Measurements from ENCODE around the gene DLL4.

DLL4 gene

GRCh38 chr15:40906091-40906990 lies 22.8 kb upstream of the DLL4 start:
- peak overlapping the region; percentile 88 for H3K4me2 ChIP-seq (ENCODE audit: insufficient read depth, low read length)
- H3K27me3 ChIP-seq (ENCODE audit: insufficient read depth, low read length, poor library complexity): no peaks in the 10 kb centered on the region
- H3K4me3 ChIP-seq (ENCODE audit: low read depth in 1 of 2, low read length in 2 of 2): peak overlapping the region; percentile 23 to 57; a peak in 3 of 4 replicates
- DNase-seq (peak; percentile 78), ATAC-seq (ENCODE audit: insufficient read depth, low read depth) (peak; percentile 86)
- peak overlapping the region; percentile 74 for H2AFZ ChIP-seq (ENCODE audit: low read depth, low read length)
- H3K9ac ChIP-seq (ENCODE audit: low read depth, low read length): peak overlapping the region; percentile 56
- TF ChIP-seq EZH2 (IDR thresholded peaks at IDR 0.05; ENCODE audit: borderline replicate concordance, low read depth, low read length, severe bottlenecking): no peak
- TF ChIP-seq, protein P1, sequence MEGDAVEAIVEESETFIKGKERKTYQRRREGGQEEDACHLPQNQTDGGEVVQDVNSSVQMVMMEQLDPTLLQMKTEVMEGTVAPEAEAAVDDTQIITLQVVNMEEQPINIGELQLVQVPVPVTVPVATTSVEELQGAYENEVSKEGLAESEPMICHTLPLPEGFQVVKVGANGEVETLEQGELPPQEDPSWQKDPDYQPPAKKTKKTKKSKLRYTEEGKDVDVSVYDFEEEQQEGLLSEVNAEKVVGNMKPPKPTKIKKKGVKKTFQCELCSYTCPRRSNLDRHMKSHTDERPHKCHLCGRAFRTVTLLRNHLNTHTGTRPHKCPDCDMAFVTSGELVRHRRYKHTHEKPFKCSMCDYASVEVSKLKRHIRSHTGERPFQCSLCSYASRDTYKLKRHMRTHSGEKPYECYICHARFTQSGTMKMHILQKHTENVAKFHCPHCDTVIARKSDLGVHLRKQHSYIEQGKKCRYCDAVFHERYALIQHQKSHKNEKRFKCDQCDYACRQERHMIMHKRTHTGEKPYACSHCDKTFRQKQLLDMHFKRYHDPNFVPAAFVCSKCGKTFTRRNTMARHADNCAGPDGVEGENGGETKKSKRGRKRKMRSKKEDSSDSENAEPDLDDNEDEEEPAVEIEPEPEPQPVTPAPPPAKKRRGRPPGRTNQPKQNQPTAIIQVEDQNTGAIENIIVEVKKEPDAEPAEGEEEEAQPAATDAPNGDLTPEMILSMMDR (IDR thresholded peaks at IDR 0.05; ENCODE audit: borderline replicate concordance, extremely low read depth, low read length, poor library complexity, severe bottlenecking): peak; percentile 76
- peaks cover 25% of the 10 kb centered on the region for H4K20me1 ChIP-seq (ENCODE audit: insufficient read depth, low read length)
- H3K4me1 ChIP-seq (ENCODE audit: insufficient read depth, low read length): peaks cover 14% of the 10 kb centered on the region
- H3K9me3 ChIP-seq (ENCODE audit: insufficient read depth, low read length, severe bottlenecking): no peaks in the 10 kb centered on the region
- H3K27ac ChIP-seq (ENCODE audit: low read length): peak overlapping the region; percentile 40
- no peaks in the 10 kb centered on the region for H3K79me2 ChIP-seq (ENCODE audit: insufficient read depth, low read length)
- H3K36me3 ChIP-seq (ENCODE audit: insufficient read depth, low read length): peaks cover 21% of the 10 kb centered on the region

DNA sequence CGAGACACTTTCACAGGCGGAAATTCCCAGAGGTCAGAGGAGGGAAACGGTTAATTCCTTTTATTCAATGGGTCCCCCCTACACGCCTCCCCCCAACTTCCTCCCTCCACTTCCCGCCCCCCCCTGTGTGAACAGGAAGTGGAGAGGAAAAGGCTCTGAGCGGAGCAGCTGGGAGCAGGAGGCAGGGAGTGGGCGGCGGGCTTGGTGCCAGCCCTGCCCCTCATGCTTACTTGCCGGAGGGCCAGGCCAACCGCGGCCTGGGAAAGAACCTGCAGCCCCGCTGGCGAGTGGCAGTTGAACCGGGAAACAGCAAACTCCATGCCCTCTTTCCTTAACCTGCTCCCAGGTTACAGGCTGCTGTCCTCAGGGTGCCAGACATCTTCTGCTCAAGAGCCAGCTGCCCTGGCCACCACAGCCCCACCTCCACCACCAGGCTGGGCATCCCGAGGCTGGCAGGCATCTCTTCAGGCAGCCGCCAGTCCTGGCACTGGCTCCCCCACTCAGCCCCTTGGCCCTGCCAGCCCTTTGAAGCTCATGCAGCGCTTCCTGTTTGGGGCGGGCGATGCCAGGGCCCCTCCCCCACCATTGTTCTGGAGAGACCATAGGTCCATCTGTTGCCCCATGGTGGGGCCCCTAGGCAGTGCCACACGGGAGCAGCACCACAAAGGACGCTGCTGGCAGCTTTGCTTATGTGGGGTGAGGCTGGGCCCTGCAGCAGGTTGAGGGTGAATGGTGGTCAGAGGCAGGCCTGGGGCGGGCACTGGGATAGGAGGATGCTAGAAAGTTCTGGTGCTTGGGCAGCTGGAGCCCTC lies 21.9 kb upstream of the DLL4 start:
- ATAC-seq (ENCODE audit: insufficient read depth, low read depth): peak; percentile 25
- DNase-seq: peak; percentile 60
- TF ChIP-seq, protein P1 (IDR thresholded peaks at IDR 0.05; ENCODE audit: borderline replicate concordance, extremely low read depth, low read length, poor library complexity, severe bottlenecking): no peak
- no peak for TF ChIP-seq EZH2 (IDR thresholded peaks at IDR 0.05; ENCODE audit: borderline replicate concordance, low read depth, low read length, severe bottlenecking)
- Histone ChIP-seq H2AFZ (ENCODE audit: low read depth, low read length) (peak overlapping the region; percentile 74), H3K9ac (ENCODE audit: low read depth, low read length) (peak overlapping the region; percentile 56), H4K20me1 (ENCODE audit: insufficient read depth, low read length) (peaks cover 25% of the 10 kb centered on the region), H3K79me2 (ENCODE audit: insufficient read depth, low read length) (no peaks in the 10 kb centered on the region), H3K27ac (ENCODE audit: low read length) (no peak overlapping the region), H3K4me1 (ENCODE audit: insufficient read depth, low read length) (peaks cover 14% of the 10 kb centered on the region), H3K27me3 (ENCODE audit: insufficient read depth, low read length, poor library complexity) (no peaks in the 10 kb centered on the region), H3K4me3 (ENCODE audit: low read depth in 1 of 2, low read length in 2 of 2) (peak overlapping the region in 1 of 2 experiments; percentile 57; a peak in 2 of 4 replicates), H3K4me2 (ENCODE audit: insufficient read depth, low read length) (peak overlapping the region; percentile 88), H3K36me3 (ENCODE audit: insufficient read depth, low read length) (peaks cover 21% of the 10 kb centered on the region), H3K9me3 (ENCODE audit: insufficient read depth, low read length, severe bottlenecking) (no peaks in the 10 kb centered on the region)

DNA sequence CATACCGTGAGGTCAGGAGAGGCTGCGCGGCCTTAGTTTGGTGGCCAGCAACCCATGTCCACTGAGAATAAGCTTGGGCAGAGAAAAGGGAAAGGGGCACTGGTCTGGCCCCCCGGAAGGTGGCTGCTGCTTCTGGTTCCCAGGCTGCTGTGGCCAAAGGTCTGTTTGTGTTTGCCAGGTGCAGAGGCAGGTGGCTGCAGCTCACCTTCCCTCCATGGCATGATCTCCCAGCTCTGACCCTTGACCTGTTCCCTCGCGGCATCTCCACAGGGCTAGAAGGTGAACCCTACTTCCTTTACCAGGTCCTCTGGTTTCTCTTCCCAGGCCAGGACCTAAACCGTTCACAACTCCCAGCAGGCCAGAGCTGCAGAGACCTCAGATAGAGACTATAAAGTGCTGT lies 21.0 kb upstream of the DLL4 start:
- no peaks in the 10 kb centered on the region for H3K27me3 ChIP-seq (ENCODE audit: insufficient read depth, low read length, poor library complexity)
- no peak overlapping the region for H3K9ac ChIP-seq (ENCODE audit: low read depth, low read length)
- TF ChIP-seq, protein P1 (IDR thresholded peaks at IDR 0.05; ENCODE audit: borderline replicate concordance, extremely low read depth, low read length, poor library complexity, severe bottlenecking): no peak
- TF ChIP-seq EZH2 (IDR thresholded peaks at IDR 0.05; ENCODE audit: borderline replicate concordance, low read depth, low read length, severe bottlenecking): no peak
- H2AFZ ChIP-seq (ENCODE audit: low read depth, low read length): no peak overlapping the region
- no peak overlapping the region for H3K4me2 ChIP-seq (ENCODE audit: insufficient read depth, low read length)
- peaks cover 13% of the 10 kb centered on the region for H3K36me3 ChIP-seq (ENCODE audit: insufficient read depth, low read length)
- ATAC-seq (ENCODE audit: insufficient read depth, low read depth) (no peak), DNase-seq (no peak)
- no peak overlapping the region for H3K27ac ChIP-seq (ENCODE audit: low read length)
- H4K20me1 ChIP-seq (ENCODE audit: insufficient read depth, low read length): peaks cover 19% of the 10 kb centered on the region
- no peaks in the 10 kb centered on the region for H3K79me2 ChIP-seq (ENCODE audit: insufficient read depth, low read length)
- peaks cover 14% of the 10 kb centered on the region for H3K4me1 ChIP-seq (ENCODE audit: insufficient read depth, low read length)
- no peaks in the 10 kb centered on the region for H3K9me3 ChIP-seq (ENCODE audit: insufficient read depth, low read length, severe bottlenecking)
- H3K4me3 ChIP-seq (ENCODE audit: low read depth in 1 of 2, low read length in 2 of 2): no peak overlapping the region
